Activated effector memory CD4-positive, alpha-beta T cell treated with Interleukin-2 at 50 U/mL for 16 hours (primary cell): Measurements from ENCODE around the gene DEFB113.
"Not testable (repeated sequence)": the region's sequence is repeated elsewhere in the genome, so short reads cannot be mapped to it uniquely, and the experiment has no call there.

ENCODE experiments used
- DNase-seq: peaks from one replicate; pipeline ENCODE4 v3.0.0-alpha.2; 2020

Gene DEFB113, protein sequence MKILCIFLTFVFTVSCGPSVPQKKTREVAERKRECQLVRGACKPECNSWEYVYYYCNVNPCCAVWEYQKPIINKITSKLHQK

DNA sequence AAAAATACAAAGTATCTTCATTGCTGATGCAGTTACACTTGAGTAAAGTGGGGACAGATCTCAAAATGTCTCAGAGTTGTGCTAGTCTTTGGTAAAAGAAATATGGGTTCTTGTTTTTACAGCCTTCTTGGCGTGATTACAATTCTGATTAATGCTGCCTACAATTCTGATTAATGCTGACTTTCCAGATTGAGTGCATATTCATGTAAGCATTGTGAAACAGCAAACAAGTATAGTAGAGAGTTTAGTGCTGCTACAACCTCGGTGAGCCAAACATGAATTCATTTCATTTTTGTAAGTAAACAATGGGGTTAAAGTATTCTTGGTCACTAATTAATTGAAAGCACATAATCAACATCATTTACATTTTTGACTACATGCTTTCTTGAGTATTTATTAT is at the start of gene DEFB113:
Gene DEFB113, minus strand, starts transcription at position 21 of the 400 bp plus-strand sequence. Its CDS starts 0 bp downstream, at position 21.
- no peak for DNase-seq

DNA sequence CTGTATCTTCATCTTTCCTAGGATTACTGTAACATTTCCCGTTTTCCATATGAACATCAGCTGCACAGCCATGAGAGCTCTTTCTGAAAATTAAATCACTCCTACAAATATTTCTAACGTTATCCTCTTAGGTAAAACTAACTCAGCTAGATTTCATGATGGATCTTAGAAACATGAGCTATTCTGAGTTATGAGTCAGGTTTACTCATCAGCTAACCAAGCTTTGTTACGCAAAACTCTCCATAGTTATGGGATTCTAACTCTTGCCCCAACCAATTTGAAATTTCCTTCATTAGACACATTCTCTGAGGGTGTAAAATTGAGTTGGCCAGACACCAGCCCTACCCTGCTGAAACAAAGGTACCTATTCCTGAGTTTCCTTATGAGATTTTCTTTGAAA is 38.4 kb upstream of the DEFB113 start:
- DNase-seq, result no peak

DNA sequence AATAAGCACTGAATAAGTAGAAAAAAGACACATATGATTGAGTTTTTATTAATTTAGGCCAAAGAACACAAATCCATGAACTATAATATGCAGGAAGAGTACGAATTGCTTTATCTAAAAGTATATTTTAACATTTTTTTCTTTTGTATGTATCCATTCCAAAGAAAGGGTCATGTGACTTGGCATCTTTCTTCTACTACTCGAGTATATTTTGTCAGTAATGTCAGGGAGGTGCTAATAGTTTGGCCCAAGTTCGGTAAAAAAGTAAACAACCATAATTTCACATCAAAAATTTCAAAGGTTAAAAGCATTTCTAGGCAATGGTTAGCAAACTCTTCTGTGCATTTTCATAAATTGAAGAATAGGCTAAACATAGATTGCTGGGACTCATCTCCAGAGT is 33.7 kb upstream of the DEFB113 start:
- DNase-seq, result no peak

DNA sequence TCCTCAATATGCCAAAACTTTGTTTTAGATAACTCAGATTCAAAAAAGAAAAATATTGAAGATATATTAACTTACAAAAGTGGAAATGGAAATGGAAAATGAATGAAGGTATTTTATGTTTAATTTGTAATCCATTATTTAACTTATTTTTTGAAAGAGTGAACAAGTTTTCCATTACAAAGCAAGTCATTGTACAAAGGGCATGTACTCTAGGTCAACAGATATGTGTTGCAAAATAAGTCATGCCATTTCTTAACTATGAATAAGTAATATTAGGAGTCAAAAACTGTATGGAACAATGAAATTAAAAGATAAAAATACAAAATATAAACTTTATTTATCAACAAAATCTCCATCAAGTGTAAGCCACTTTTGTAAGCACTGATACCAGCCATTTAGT is 25.9 kb upstream of the DEFB113 start:
- no peak for DNase-seq

DNA sequence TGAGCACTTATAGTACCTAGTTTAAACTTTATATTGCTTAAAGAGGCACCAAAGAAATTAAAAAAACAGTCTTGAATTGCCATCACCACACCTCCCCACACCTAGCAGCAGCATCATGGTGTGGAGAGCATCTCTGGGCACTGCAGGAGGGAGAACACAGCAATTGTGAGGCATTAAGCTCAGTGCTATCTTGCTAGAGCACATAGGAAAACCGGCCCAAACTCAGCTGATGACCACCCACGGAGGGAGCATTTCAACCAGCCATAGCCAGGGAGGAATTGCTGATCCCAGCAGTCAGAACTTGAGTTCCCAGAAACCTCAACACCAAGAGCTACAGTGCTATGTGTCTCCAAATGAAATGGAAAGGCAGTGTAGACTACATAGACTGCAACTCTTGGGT is 19.5 kb upstream of the DEFB113 start:
- DNase-seq, result no peak

DNA sequence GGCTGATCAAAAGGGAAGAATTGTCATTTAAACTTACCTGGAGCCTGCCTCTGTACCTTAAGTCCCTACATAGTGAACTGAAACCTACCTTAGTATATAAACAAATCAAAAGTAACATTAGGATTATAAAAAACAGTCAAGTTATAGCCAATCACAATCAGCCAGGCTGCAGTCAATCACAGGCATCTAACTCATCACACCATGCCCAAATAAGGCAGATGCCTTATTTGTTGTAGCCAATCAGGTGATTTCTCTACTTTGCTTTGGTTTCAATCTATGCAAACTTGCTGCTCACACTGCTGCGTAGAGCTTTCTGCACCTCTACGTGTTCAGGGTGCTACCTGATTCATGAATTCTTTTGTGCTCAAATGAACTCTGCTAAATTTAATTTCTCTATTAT is 18.3 kb upstream of the DEFB113 start:
- no peak for DNase-seq

DNA sequence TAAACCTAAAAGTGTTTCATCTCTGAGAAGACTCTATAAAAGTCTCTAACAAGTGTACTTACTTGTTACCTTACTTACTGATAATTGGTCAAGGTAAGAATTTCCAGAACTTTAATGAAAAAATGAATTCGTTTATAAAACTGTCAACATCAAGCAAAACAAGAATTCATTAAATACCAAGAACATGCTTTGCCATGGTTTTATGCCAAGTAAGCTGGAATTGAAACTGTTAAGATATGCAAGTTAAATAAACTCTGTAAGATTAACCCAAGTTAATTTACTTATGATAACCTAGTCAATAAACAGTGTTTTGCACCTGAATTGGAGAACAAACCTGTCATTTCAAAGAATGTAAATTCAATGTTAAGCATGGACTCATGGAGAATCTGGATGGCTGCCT is 17.1 kb upstream of the DEFB113 start:
- DNase-seq, result no peak

DNA sequence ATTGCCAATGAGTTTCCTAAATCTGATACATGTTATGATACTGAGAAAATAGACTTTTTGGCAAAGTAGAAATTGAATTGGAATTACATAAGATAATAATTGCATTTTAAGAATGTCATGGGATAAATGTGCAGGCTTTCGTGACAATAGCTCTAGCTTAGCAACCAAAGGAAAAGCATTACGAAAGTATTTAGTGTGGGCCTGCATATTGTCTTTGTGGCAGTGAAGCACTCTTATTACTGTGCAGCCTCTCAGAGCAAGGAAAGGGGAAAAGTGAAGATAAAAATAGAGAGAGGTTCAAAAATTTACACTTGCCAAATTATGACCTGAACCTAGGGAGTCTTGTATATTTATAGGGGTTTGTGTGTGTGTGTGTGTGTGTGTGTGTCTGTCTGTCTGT is 12.6 kb upstream of the DEFB113 start:
- DNase-seq, result no peak

DNA sequence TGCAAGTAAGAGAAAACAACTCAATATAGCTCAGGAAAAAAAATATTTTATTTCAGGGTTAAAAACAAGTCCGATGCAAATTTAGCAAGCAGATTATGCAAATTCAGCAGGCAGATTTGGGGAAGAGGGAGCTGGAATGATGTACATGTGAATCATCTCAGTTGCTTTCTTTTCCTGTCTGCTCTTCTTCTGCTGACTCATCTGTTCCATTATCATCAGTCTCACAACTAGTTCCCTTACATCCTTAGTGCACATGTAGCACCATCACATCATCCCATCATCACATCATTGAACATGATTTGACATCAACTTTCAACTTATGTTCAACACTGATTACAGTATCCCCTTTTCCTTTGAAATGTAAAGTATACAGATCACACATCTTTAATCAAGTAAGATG is 11.5 kb upstream of the DEFB113 start:
- no peak for DNase-seq

DNA sequence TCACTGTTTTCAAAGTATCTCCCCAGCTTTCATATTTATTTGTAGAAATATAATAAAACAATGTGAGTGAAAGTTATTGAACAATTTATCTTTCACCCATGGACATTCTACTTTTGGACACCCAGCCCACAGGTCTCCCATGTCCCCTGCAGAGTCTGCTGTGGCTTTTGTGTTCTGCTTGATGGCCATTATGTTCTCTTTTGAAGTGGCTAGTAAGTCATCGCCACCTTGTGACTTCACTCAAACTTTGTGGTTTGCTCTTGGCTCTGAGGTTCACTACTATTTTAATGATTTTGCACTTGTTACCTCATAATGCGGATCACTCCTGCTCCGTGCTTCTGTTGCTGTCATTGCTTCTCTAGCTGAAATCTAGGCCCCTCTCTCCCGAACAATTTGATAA is 10.2 kb upstream of the DEFB113 start:
- DNase-seq, result no peak

DNA sequence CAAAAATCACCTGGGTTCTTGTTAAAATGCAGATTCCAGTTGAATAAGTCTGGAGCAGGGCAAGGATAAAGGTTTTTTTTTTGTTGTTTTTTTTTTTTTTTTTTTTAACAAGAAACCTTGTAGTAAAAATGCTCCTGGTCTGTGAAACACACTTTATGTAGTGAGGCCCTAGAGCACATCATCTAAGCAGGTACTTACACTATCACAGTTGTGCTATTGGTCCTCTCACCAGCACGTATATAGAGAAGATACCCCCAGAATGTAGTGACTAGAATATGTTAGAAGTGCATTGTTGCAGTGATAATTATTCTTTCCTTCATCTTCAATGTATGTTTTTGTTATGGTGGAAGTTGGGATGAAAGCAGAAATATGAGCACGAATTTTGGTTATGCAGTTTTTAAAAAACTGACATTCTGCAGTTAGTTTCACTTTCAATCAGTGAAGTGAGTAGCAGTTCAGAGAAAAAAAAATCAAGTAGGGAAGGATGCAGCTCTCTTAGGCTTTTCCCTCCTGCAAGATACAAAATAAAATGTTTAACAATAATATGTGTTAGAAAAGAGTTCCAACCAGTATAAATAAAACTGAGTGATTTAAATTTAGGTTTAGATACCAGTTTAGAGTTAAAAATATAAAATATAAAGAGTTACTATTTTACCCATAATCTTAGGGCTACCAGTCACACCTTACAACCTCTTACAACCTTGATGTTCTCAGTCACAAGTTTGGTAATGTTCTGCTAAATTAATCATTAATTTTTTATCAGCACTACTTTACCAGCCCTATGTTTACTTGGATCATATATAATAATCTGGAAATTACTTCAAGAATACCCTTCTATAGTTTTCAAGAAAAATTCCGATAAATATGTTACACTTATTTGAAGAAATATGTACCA is 9.2 kb upstream of the DEFB113 start:
- DNase-seq, result no peak

DNA sequence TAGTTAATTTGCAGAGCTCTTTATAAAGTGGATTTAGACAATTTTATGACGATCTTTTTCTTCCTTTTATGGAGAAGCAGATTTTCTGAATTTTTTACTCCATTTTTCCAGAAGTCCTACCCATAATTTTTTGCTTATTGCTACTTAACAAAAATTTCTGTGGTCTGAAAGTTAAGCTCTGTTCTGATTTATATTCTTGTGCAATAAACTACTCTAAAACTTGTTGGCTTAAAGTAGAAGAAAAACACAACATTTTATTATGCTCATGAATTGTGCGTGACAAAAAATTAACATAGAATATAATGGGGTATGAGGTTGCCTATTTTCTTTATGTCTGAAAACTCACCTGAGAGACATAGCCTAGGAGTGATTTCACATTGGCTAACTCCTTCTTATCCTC is 2.6 kb downstream of the DEFB113 start:
- DNase-seq, result no peak

DNA sequence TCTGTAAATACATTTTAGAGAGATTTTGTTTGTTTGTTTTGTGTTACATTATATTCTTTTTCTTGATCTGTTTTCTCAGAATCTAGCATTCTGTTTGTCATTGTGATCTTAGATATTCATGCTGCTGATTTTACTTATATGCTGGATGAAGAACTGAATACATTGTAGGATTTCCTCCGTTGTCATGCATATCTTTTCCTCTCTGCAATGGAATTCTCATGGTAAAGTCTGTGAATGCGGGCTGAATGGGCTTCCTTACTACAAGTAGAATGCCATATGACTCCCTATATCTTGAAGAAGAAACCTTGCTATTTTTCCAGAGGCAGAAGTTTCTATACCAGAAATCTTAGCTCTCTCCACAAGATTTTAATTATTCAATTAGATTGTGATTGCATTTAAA is 3.1 kb downstream of the DEFB113 start:
- DNase-seq, result no peak

DNA sequence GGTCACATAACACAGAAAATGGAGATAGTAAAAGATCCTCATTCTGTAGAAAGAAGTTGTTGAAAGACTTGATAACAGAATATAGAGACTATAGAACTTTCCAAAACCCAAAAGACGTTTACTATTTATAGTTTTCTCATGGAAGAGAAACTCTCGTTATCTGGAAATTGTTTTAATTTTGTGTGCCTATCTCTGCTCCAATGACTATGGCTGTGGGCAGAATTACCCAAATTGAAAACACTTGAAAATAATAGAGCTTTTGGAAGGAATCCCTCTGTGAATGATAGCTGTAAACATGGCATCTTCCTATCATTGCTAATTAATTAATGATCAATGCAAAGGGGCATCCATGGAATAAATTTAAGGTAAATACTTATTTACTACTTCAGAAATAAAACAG is 5.4 kb downstream of the DEFB113 start, which contains the start of gene DEFB114:
Gene DEFB114, minus strand, starts transcription at position 101 of the 400 bp plus-strand sequence. Its CDS starts 59 bp downstream, at position 42.
- no peak for DNase-seq

DNA sequence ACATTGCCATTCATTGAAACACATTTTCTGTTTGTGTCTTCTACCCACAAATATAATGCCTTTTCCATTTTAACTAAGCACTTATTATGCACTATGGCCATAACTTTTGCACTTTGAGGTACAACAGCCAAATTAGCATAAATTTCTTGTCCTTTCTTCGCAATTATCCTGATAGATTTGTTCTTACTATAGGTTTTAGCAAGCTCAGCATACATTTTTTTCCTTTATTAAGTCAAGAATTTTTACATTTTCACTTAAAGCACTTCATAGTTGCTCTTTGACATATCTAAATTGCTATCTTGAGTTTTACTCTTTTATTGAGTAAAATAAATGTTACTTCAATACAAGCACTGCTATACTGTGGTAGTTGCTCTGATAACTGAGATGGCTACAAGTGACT is 11.2 kb downstream of the DEFB113 start:
- DNase-seq, result no peak

DNA sequence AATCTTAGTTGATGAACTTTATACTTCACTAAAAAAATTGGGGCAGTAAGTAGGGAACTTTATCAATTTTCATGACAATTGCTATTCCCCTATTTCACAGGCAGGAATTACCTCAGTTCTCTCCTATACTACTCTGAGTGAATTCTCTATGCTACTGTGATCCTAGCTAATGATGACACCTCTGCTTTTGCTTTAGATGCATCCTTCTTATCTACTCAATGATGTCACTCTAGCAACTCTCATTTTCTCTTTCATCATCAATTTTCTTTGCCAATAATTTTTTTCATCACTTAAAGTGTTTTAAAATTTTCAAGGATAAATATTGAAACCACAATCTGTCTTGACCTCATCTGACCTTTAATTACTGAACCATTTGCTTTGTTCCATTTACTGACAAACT is 13.6 kb downstream of the DEFB113 start:
- DNase-seq, result no peak

DNA sequence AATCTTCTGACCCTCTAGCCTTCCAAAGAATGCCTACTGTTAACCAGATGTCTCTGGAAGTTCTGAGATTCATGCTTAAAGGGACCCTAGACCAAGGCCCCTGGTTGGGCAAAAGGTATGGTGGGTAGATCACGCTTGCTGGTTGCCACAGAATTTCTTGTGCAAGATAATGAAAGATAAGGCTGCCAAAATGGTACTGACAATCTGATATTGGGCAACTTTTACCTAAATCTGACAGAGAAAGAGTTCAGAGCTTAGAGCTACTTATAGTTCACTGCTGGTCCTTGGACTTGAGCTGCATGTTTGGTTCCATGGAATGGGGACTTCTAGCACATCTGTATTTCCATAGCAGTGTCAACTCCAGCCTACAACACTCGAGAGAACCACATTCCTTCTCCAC is 17.5 kb downstream of the DEFB113 start:
- no peak for DNase-seq

DNA sequence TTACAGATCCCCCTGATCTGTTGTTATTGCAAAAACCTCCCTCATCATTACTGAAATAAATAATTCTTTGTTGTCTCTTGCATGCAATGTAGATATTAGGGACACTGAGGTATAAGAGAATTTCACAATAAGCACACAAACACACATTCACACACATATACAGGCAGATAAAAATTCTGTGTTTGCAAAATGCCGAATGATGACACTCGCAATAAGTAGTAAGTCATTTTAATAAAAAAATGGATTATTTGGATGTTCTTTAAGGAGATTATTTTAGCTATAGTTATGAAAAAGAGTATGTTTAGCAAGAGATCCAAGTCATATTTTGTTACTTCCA is 19.0 kb downstream of the DEFB113 start:
- no peak for DNase-seq

DNA sequence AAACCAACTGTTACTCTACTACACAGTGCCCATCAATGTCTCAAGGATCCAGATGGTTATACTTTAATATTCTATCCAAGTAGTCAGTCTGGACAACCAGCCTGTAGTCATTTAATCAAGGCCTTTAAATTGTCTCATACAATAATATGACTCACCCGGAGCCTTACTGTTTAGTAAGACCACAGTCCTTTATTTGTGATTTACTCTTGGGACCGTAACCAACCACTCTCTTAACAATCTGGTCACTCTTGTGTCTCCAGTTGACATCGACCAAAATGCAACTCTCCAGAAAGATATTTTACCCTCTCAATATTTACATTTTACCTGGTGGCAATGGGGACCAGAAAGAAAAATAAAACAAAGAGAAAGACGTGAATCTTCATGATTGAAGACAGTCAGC is 20.4 kb downstream of the DEFB113 start:
- no peak for DNase-seq

DNA sequence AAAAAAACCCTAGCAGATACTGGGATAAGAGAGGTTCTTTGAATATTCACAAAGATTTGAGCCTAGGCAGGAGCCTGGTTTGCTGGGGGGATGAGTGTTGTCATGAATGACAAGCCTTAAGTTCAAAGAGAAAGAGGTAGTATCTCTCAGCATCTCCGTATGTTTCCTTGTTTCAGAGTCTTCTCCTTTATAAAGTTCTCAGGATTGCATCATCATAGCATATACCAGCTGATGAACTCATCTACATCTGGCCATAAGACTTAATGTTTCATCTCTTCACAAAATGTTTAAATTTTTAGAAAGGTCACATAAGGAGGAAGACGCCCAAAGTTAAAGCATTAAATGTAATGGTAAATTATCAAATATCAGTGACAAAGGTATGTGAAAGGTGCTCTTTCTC is 22.6 kb downstream of the DEFB113 start:
- DNase-seq, result no peak

DNA sequence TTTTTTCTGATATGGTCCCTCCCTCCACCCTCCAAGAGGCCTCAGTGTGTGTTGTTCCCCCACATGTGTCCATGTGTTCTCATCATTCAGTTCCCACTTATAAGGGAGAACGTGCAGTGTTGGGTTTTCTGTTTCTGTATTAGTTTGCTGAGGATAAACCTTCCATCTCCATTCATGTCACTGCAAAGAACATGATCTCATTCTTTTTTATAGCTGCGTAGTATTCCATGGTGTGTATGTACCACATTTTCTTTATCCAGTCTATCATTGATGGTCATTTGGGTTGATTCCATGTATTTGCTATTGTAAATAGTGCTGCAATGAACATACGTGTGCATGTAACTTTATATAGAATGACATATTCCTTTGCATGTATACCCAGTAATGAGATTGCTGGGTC is 25.4 kb downstream of the DEFB113 start:
- DNase-seq, result not testable (repeated sequence)

DNA sequence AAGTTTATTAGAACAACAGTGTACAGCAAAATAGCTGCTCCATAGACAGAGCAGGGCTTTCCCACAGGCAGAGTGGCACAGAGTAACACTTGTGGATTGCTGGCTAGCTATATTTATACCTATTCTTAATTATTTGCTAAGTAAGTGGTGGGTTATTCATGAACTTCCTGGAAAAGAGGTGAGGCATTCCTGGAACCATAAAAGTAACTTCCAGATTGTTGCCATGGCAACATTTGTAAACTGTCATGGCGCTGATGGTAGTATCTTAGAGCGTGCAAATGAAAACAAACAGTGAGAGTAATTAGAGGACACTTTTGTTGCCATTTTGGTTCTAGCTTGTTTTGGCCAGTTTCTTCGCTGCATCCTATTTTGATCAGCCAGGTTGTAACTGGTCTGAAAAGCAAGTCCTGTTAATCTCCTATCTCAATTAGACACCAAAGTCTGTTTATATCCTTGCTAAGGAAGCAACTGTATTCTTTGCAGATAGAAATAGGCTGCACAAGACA is 29.4 kb downstream of the DEFB113 start:
- no peak for DNase-seq

DNA sequence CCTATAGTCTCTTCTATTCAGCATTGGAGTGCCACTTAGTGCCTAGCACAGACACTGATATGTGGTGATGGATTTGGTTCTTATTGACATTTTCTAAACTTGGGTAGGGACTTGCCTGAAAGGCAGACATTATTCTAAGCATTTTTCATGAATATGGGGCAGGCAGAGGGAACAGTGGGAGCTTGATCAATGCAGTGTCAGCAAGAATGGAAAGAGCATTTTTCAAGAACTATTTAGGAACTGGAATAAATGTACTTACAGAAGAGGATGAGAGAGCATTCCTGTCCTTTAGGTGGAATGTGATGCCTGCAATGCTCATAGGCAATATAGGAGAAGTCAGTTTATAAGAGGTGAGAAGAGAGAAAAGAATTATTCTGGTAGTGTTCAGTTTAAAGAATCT is 31.6 kb downstream of the DEFB113 start:
- DNase-seq, result no peak

DNA sequence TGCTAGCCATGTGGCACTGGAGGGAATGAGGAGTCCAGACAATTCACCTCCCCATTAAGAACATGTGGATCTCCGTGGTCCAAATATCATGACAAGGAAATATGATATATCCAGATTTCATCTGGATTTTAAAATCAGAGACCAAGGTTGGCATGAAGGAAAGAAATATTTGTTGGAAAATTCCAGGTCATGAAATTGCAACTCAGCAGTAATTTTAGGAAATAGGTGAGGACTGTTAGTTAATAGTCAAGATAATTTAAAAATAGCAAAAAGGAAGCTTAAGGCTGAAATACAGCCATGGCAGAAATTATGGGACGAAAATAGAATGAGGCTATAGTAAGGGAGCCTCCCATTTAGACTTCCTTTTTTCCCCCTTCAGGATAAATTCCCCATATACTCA is 32.4 kb downstream of the DEFB113 start:
- no peak for DNase-seq

DNA sequence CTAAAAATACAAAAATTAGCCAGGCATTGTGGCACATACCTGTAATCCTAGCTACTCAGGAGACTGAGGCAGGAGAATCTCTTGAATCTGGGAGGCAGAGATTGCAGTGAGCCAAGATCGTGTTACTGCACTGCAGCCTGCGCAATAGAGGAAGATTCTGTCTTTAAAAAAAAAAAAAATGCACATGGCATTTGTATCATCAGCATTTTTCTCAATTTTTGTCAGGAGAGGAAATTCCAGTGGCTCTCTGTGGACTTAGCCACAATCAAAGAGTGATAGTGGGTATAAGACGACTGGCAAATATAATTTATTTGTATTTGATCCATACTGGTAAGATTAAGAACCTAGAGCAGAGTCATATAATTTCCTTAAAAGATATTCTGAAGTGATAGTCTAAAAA is 34.0 kb downstream of the DEFB113 start:
- DNase-seq, result no peak
